ENCODE data around the gene GSTA5. TPM values are rescaled to one million over a fixed set of nuclear protein-coding genes. Genes with fewer than 3 reads are reported as not detected.
"Not testable (repeated sequence)": the region's sequence is repeated elsewhere in the genome, so short reads cannot be mapped to it uniquely, and the experiment has no call there.

GSTA5 gene
- total RNA-seq, 8 experiments from 2014 or later, result not detected

GRCh38 chr6:52827073-52827783 lies 13.4 kb downstream of the GSTA5 start:
- H3K27ac ChIP-seq; ATAC-seq (replicated peaks in 6 of 8); H3K4me1 ChIP-seq (replicated peaks in 1 of 2); H3K4me3 ChIP-seq; in situ Hi-C loops (cut with MboI; ENCODE audit: low pct_unique_long_range_greater_than_20kb in 2 of 9, low sequenced_read_pairs in 9 of 9, unreplicated experiment in 9 of 9): not testable (repeated sequence)
- 40 to 83% (median 80%) methylated on average over 1 of the region's 1 CpG; no CpG with 5 or more reads in 7 of the 10 experiments for WGBS, 10 experiments

GRCh38 chr6:52826513-52826912 lies 14.1 kb downstream of the GSTA5 start:
- in situ Hi-C loops (cut with MboI; ENCODE audit: low pct_unique_long_range_greater_than_20kb in 2 of 9, low sequenced_read_pairs in 9 of 9, unreplicated experiment in 9 of 9), result no loop called here
- no peaks in the 10 kb centered on the region for H3K4me1 ChIP-seq (replicated peaks in 1 of 2)
- WGBS, 10 experiments, result 0 to 33% (median 21%) methylated on average over 1 of the region's 1 CpG; no CpG with 5 or more reads in 6 of the 10 experiments
- no peak overlapping the region for H3K27ac ChIP-seq
- no peak overlapping the region for H3K4me3 ChIP-seq
- no peak for ATAC-seq (replicated peaks in 6 of 8)

- H3K4me1 ChIP-seq (replicated peaks in 1 of 2); ATAC-seq (replicated peaks in 6 of 8); in situ Hi-C loops (cut with MboI; ENCODE audit: low pct_unique_long_range_greater_than_20kb in 2 of 9, low sequenced_read_pairs in 9 of 9, unreplicated experiment in 9 of 9); H3K4me3 ChIP-seq; H3K27ac ChIP-seq: not testable (repeated sequence)
- WGBS, 10 experiments, result 17 to 25% (median 20%) methylated on average over 1 of the region's 4 CpGs; no CpG with 5 or more reads in 7 of the 10 experiments
These were observed 14.6 kb downstream of the GSTA5 start for GRCh38 chr6:52825900-52826459.

- WGBS, 10 experiments, result 98 to 100% methylated on average over 1 to 9 of the region's 25 CpGs; no CpG with 5 or more reads in 8 of the 10 experiments
- H3K4me3 ChIP-seq; ATAC-seq (replicated peaks in 6 of 8); in situ Hi-C loops (cut with MboI; ENCODE audit: low pct_unique_long_range_greater_than_20kb in 2 of 9, low sequenced_read_pairs in 9 of 9, unreplicated experiment in 9 of 9); H3K4me1 ChIP-seq (replicated peaks in 1 of 2); H3K27ac ChIP-seq: not testable (repeated sequence)
These were observed 15.3 kb downstream of the GSTA5 start for GRCh38 chr6:52825270-52825793.

GRCh38 chr6:52821842-52822241 lies 18.8 kb downstream of the GSTA5 start:
- in situ Hi-C loops (cut with MboI; ENCODE audit: low pct_unique_long_range_greater_than_20kb in 2 of 9, low sequenced_read_pairs in 9 of 9, unreplicated experiment in 9 of 9), result no loop called here
- WGBS, 10 experiments, result 25 to 100% (median 40%) methylated on average over 1 of the region's 1 CpG; no CpG with 5 or more reads in 6 of the 10 experiments
- no peaks in the 10 kb centered on the region for H3K4me1 ChIP-seq (replicated peaks in 1 of 2)
- no peak overlapping the region for H3K27ac ChIP-seq
- ATAC-seq (replicated peaks in 6 of 8), result peak in 3 of 8 experiments; percentile 31 to 86 (median 83)
- H3K4me3 ChIP-seq, result no peak overlapping the region

- H3K27ac ChIP-seq, result no peak overlapping the region
- H3K4me3 ChIP-seq, result no peak overlapping the region
- in situ Hi-C loops (cut with MboI; ENCODE audit: low pct_unique_long_range_greater_than_20kb in 2 of 9, low sequenced_read_pairs in 9 of 9, unreplicated experiment in 9 of 9), result no loop called here
- H3K4me1 ChIP-seq (replicated peaks in 1 of 2), result no peaks in the 10 kb centered on the region
- ATAC-seq (replicated peaks in 6 of 8), result peak in 1 of 8 experiments; percentile 22
- WGBS, 10 experiments, result 0 to 100% (median 62%) methylated on average over 1 to 2 of the region's 2 CpGs; no CpG with 5 or more reads in 2 of the 10 experiments
These were observed 20.4 kb downstream of the GSTA5 start for GRCh38 chr6:52820198-52820597.

GRCh38 chr6:52815167-52816092 lies 25.2 kb downstream of the GSTA5 start:
- ATAC-seq (replicated peaks in 6 of 8), result peak in 4 of 8 experiments; percentile 66 to 93 (median 88)
- 0 to 58% (median 35%) methylated on average over 1 to 12 of the region's 15 CpGs; no CpG with 5 or more reads in 2 of the 10 experiments for WGBS, 10 experiments
- Histone ChIP-seq H3K4me3 (no peak overlapping the region), H3K4me1 (replicated peaks in 1 of 2) (no peaks in the 10 kb centered on the region), H3K27ac (no peak overlapping the region)
- in situ Hi-C loops (cut with MboI; ENCODE audit: low pct_unique_long_range_greater_than_20kb in 2 of 9, low sequenced_read_pairs in 9 of 9, unreplicated experiment in 9 of 9), result no loop called here

GRCh38 chr6:52814545-52814944 lies 26.1 kb downstream of the GSTA5 start:
- H3K27ac ChIP-seq; ATAC-seq (replicated peaks in 6 of 8); in situ Hi-C loops (cut with MboI; ENCODE audit: low pct_unique_long_range_greater_than_20kb in 2 of 9, low sequenced_read_pairs in 9 of 9, unreplicated experiment in 9 of 9); H3K4me3 ChIP-seq; H3K4me1 ChIP-seq (replicated peaks in 1 of 2): not testable (repeated sequence)
- WGBS, 10 experiments, result 36 to 100% (median 77%) methylated on average over 1 to 3 of the region's 3 CpGs; no CpG with 5 or more reads in 3 of the 10 experiments

- in situ Hi-C loops (cut with MboI; ENCODE audit: low pct_unique_long_range_greater_than_20kb in 2 of 9, low sequenced_read_pairs in 9 of 9, unreplicated experiment in 9 of 9), result not testable (repeated sequence)
- ATAC-seq (replicated peaks in 6 of 8), result peak in 3 of 8 experiments; percentile 62 to 92 (median 77)
These were observed 30.8 kb downstream of the GSTA5 start for GRCh38 chr6:52809777-52810176.

GRCh38 chr6:52808660-52809059 lies 32.0 kb downstream of the GSTA5 start:
- ATAC-seq (replicated peaks in 6 of 8), result no peak
- 50 to 100% (median 91%) methylated on average over 1 to 5 of the region's 5 CpGs for WGBS, 10 experiments
- Histone ChIP-seq H3K27ac (no peak overlapping the region), H3K4me1 (replicated peaks in 1 of 2) (no peaks in the 10 kb centered on the region), H3K4me3 (no peak overlapping the region)
- in situ Hi-C loops (cut with MboI; ENCODE audit: low pct_unique_long_range_greater_than_20kb in 2 of 9, low sequenced_read_pairs in 9 of 9, unreplicated experiment in 9 of 9), result no loop called here

More at GRCh38 chr6:52809777-52810176, 30.8 kb downstream of the GSTA5 start:
- not testable (repeated sequence) for H3K27ac ChIP-seq; H3K4me1 ChIP-seq (replicated peaks in 1 of 2); H3K4me3 ChIP-seq
- WGBS, 10 experiments, result 36 to 94% (median 76%) methylated on average over 2 to 4 of the region's 4 CpGs; no CpG with 5 or more reads in 2 of the 10 experiments

- in situ Hi-C loops (cut with MboI; ENCODE audit: low pct_unique_long_range_greater_than_20kb in 2 of 9, low sequenced_read_pairs in 9 of 9, unreplicated experiment in 9 of 9); H3K4me3 ChIP-seq; H3K4me1 ChIP-seq (replicated peaks in 1 of 2); H3K27ac ChIP-seq: not testable (repeated sequence)
- 23 to 80% (median 51%) methylated on average over 2 to 4 of the region's 5 CpGs; no CpG with 5 or more reads in 3 of the 10 experiments for WGBS, 10 experiments
- ATAC-seq (replicated peaks in 6 of 8), result peak in 2 of 8 experiments; percentile 22 to 53
These were observed 36.9 kb downstream of the GSTA5 start, which contains the start of gene GSTA1 for GRCh38 chr6:52803668-52804255. Gene GSTA1 (minus strand): TSS chr6:52803816. CDS start chr6:52799267, 4,549 bp downstream.

- ATAC-seq (replicated peaks in 6 of 8), result no peak
- 20 to 100% (median 70%) methylated on average over 1 of the region's 1 CpG; no CpG with 5 or more reads in 6 of the 10 experiments for WGBS, 10 experiments
- Histone ChIP-seq H3K4me3 (no peak overlapping the region), H3K27ac (no peak overlapping the region), H3K4me1 (replicated peaks in 1 of 2) (no peaks in the 10 kb centered on the region)
- in situ Hi-C loops (cut with MboI; ENCODE audit: low pct_unique_long_range_greater_than_20kb in 2 of 9, low sequenced_read_pairs in 9 of 9, unreplicated experiment in 9 of 9), result no loop called here
These were observed 37.8 kb downstream of the GSTA5 start for GRCh38 chr6:52802806-52803205.
